CMK (cell line): ENCODE measurements around the gene SLC5A3.

ENCODE experiments used
- DNase-seq: peaks from one replicate; pipeline ENCODE4 v3.0.0-alpha.2; 2010; ENCODE audit warnings: low read depth

Gene SLC5A3

GRCh38 chr21:34100790-34101189, 27.4 kb downstream of the SLC5A3 start:
- DNase-seq = no peak

DNA sequence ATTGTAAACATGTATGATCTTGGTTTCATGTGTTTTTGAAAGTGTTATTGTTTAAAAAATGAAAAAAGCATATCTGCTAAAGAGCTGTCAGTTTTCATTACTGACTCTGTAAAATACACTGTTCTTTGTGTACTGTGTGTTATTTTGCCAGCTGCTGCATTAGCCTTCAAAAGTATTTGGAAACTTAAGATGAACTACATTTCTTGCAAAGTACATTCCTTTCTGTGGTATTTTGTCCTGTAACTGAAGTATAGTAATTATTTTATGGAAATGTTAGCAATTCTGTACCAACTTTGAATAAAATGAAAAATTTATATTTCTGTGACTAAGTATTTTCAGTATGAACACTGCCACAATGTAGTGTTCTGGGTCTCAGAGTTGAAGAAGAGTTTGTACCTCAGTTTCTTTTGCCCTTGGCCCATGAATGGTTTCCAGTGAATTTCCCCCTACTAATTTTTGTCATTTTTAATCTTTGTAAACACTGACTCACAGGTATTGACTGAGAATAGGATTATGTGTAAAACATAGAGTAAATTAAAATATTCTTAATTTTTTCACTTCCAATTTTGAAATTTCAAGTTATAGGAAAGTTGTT, 32.7 kb downstream of the SLC5A3 start:
- no peak for DNase-seq

- DNase-seq = no peak
These were observed 34.2 kb downstream of the SLC5A3 start for GRCh38 chr21:34107606-34108005.

DNA sequence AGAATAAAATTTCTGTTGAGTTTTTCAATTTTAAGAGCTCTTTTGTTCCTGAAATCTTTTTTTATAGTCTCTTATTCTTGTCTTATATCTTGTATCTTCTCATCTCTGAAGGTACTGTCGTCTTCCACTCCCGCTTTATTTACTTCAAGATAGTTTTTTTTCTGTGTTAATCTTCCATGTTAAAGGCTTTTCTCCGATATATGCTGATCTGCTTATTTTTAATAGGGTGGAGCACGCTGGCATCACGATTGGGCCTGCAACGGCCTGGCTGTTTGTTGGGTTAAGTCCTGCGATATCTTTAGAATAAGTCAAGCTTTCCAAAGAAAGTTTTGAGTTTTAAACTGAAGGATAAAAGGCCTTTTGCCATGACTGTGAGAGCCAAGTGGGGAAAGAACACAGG, 35.7 kb downstream of the SLC5A3 start:
- DNase-seq = no peak

DNA sequence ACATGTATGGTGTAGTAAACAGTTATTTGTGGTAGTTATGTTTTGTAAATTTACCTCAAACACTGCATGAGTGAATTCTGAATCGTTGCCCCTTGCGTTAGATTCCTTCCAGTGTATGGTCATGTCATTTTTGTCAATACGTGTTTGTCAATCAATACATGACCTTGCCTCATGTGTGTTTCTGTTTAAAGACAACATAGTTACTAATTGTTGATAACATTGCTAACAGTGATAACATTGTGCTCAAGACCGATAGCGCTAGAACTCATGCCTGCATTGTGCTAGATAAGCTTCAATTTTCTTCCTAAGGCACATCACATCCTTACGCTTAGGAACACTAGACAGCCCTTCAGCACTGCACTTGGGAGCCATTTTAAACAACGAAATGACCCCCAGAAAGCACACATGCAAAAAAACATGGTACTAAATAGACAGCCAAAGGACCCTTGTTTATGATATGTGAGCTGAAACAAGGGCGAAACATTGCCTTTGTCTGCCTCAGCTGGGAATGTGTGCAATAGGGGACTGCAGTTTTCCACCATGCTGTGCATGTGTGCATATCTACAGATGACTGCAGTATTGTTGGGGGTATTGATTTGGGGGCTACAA, 37.3 kb downstream of the SLC5A3 start:
- peak; percentile 85 for DNase-seq

GRCh38 chr21:34112316-34113033, 39.1 kb downstream of the SLC5A3 start:
- DNase-seq = no peak

- no peak for DNase-seq
These were observed 40.5 kb downstream of the SLC5A3 start for GRCh38 chr21:34113842-34114241.

DNA sequence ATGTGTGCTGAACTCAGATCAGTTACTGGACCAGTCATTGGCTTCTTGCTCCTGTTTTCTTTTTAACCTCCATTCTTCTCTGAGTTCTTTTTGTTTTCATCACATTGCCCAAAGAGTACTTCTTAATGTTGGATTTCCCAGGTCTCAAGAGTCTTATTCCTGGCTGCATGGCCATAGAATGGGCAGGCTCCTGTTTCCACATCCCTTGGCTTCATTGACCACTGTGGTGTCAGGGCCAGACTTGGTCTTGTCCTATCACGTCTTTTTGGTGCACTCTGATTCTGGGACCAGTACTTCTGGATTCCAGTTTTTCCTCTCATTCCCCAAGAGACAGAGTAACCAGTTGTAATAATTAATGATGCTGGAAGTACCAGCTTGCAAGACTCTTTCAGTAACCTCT, 41.8 kb downstream of the SLC5A3 start:
- no peak for DNase-seq

GRCh38 chr21:34116569-34116968, 43.2 kb downstream of the SLC5A3 start:
- DNase-seq = no peak

- DNase-seq = no peak
These were observed 47.5 kb downstream of the SLC5A3 start for GRCh38 chr21:34120867-34121266.

- no peak for DNase-seq
These were observed 48.7 kb downstream of the SLC5A3 start for GRCh38 chr21:34122047-34122446.
